ENCODE measurements around the gene MDH1. TPM values are rescaled to one million over a fixed set of nuclear protein-coding genes. Genes with fewer than 3 reads are reported as not detected.

The MDH1 gene
- polyA plus RNA-seq, 1 donor from 2014 or later, result 511 TPM

- H3K27ac ChIP-seq (ENCODE audit: low read length), result no peak overlapping the region
- no peaks in the 10 kb centered on the region for H3K9me3 ChIP-seq (ENCODE audit: low read length)
- no peaks in the 10 kb centered on the region for H4K20me1 ChIP-seq (ENCODE audit: insufficient read depth)
- H3K9ac ChIP-seq (ENCODE audit: low read length), result no peak overlapping the region
- no peaks in the 10 kb centered on the region for H3K9me2 ChIP-seq (ENCODE audit: insufficient read depth, low read length)
- H3K27me3 ChIP-seq (ENCODE audit: insufficient read depth, low read depth, low read length), result no peaks in the 10 kb centered on the region
- no peak overlapping the region for H3K4me2 ChIP-seq (ENCODE audit: low read length)
- no peaks in the 10 kb centered on the region for H3F3A ChIP-seq (ENCODE audit: insufficient read depth, low read length, poor library complexity, severe bottlenecking)
- H2AFZ ChIP-seq (ENCODE audit: low read depth, low read length), result no peak overlapping the region
- H3K79me2 ChIP-seq (replicated peaks; ENCODE audit: insufficient read depth, low read length), result no peaks in the 10 kb centered on the region
- TF ChIP-seq SMC3 (conservative IDR thresholded peaks at IDR 0.05; ENCODE audit: poor library complexity), result no peak
- TF ChIP-seq MXI1 (conservative IDR thresholded peaks at IDR 0.05; ENCODE audit: poor library complexity, severe bottlenecking), result no peak
- H3K36me3 ChIP-seq (ENCODE audit: insufficient read depth, low read length), result no peaks in the 10 kb centered on the region
- H3K4me3 ChIP-seq (ENCODE audit: low read length), result no peak overlapping the region
Observed at GRCh38 chr2:63617366-63617765, 28.6 kb downstream of the MDH1 start.

GRCh38 chr2:63619328-63619727 lies 30.6 kb downstream of the MDH1 start:
- Histone ChIP-seq H3K9ac (ENCODE audit: low read length) (no peak overlapping the region), H3K27me3 (ENCODE audit: insufficient read depth, low read depth, low read length) (no peaks in the 10 kb centered on the region), H3K9me2 (ENCODE audit: insufficient read depth, low read length) (no peaks in the 10 kb centered on the region), H3K4me3 (ENCODE audit: low read length) (no peak overlapping the region), H3K9me3 (ENCODE audit: low read length) (no peaks in the 10 kb centered on the region), H3K36me3 (ENCODE audit: insufficient read depth, low read length) (no peaks in the 10 kb centered on the region), H2AFZ (ENCODE audit: low read depth, low read length) (no peak overlapping the region), H3K27ac (ENCODE audit: low read length) (no peak overlapping the region), H3F3A (ENCODE audit: insufficient read depth, low read length, poor library complexity, severe bottlenecking) (no peaks in the 10 kb centered on the region), H4K20me1 (ENCODE audit: insufficient read depth) (no peaks in the 10 kb centered on the region), H3K4me2 (ENCODE audit: low read length) (no peak overlapping the region), H3K79me2 (replicated peaks; ENCODE audit: insufficient read depth, low read length) (no peaks in the 10 kb centered on the region)
- TF ChIP-seq MXI1 (conservative IDR thresholded peaks at IDR 0.05; ENCODE audit: poor library complexity, severe bottlenecking) (no peak), POLR2AphosphoS5 (IDR thresholded peaks at IDR 0.05) (no peak), EZH2 (IDR thresholded peaks at IDR 0.05; ENCODE audit: borderline replicate concordance, insufficient read depth, low read length, poor library complexity, severe bottlenecking) (no peak), EP300 (conservative IDR thresholded peaks at IDR 0.05; ENCODE audit: poor library complexity, severe bottlenecking) (no peak), TAF1 (IDR thresholded peaks at IDR 0.05; ENCODE audit: low read depth) (no peak), SMC3 (conservative IDR thresholded peaks at IDR 0.05; ENCODE audit: poor library complexity) (no peak), RAD21 (conservative IDR thresholded peaks at IDR 0.05) (no peak), CTCF (IDR thresholded peaks at IDR 0.05; ENCODE audit: poor library complexity, severe bottlenecking) (no peak), REST (IDR thresholded peaks at IDR 0.05; ENCODE audit: borderline replicate concordance) (no peak)

- Histone ChIP-seq H3K4me2 (ENCODE audit: low read length) (no peak overlapping the region), H3K36me3 (ENCODE audit: insufficient read depth, low read length) (no peaks in the 10 kb centered on the region), H3K27me3 (ENCODE audit: insufficient read depth, low read depth, low read length) (no peaks in the 10 kb centered on the region), H2AFZ (ENCODE audit: low read depth, low read length) (no peak overlapping the region), H3K9me2 (ENCODE audit: insufficient read depth, low read length) (no peaks in the 10 kb centered on the region), H3F3A (ENCODE audit: insufficient read depth, low read length, poor library complexity, severe bottlenecking) (no peaks in the 10 kb centered on the region), H3K27ac (ENCODE audit: low read length) (no peak overlapping the region), H4K20me1 (ENCODE audit: insufficient read depth) (no peaks in the 10 kb centered on the region), H3K4me3 (ENCODE audit: low read length) (no peak overlapping the region), H3K9ac (ENCODE audit: low read length) (no peak overlapping the region), H3K79me2 (replicated peaks; ENCODE audit: insufficient read depth, low read length) (no peaks in the 10 kb centered on the region), H3K9me3 (ENCODE audit: low read length) (no peaks in the 10 kb centered on the region)
- TF ChIP-seq TAF1 (IDR thresholded peaks at IDR 0.05; ENCODE audit: low read depth) (no peak), POLR2AphosphoS5 (IDR thresholded peaks at IDR 0.05) (no peak), RAD21 (conservative IDR thresholded peaks at IDR 0.05) (no peak), CTCF (IDR thresholded peaks at IDR 0.05; ENCODE audit: poor library complexity, severe bottlenecking) (no peak), SMC3 (conservative IDR thresholded peaks at IDR 0.05; ENCODE audit: poor library complexity) (no peak), MXI1 (conservative IDR thresholded peaks at IDR 0.05; ENCODE audit: poor library complexity, severe bottlenecking) (no peak), REST (IDR thresholded peaks at IDR 0.05; ENCODE audit: borderline replicate concordance) (no peak), EP300 (conservative IDR thresholded peaks at IDR 0.05; ENCODE audit: poor library complexity, severe bottlenecking) (no peak)
Observed at GRCh38 chr2:63622751-63623150, 34.0 kb downstream of the MDH1 start.
